GM23338 (cell line): ENCODE measurements around the gene KIAA1217. TPM values are rescaled to one million over a fixed set of nuclear protein-coding genes. Genes with fewer than 3 reads are reported as not detected.

Experiments
- ATAC-seq: fragments of 200-7000 bp; cut with Tn5 transposase; 3 replicates; pipeline ENCODE4 v1.9.1; 2020
- DNase-seq: peaks from one replicate; pipeline ENCODE4 v3.0.0-alpha.2; 2015; ENCODE audit warnings: low spot score
- H2AFZ ChIP-seq: fragments of 200-600 bp; sonication (generic); 2 replicates; pipeline ENCODE4 v1.8.0; 2016; ENCODE audit warnings: antibody characterized with exemption, mild to moderate bottlenecking, moderate library complexity
- H3F3A ChIP-seq: fragments of 200-600 bp; sonication (generic); replicated peaks from 2 replicates; pipeline ENCODE4 v1.8.0; 2017; ENCODE audit warnings: antibody characterized with exemption, mixed run types, low read depth
- H3K27ac ChIP-seq: fragments of 200-600 bp; sonication (generic); 2 replicates; pipeline ENCODE4 v1.6.1; 2016; ENCODE audit warnings: low read depth
- H3K27me3 ChIP-seq: fragments of 200-600 bp; sonication (generic); 2 replicates; pipeline ENCODE4 v1.8.0; 2016; ENCODE audit warnings: mild to moderate bottlenecking, mixed run types, moderate library complexity; ENCODE audit not compliant: insufficient read depth
- H3K36me3 ChIP-seq: fragments of 200-600 bp; sonication (generic); 2 replicates; pipeline ENCODE4 v1.8.0; 2016; ENCODE audit warnings: mild to moderate bottlenecking; ENCODE audit not compliant: insufficient read depth
- H3K4me1 ChIP-seq: fragments of 200-600 bp; sonication (generic); 2 replicates; pipeline ENCODE4 v1.8.0; 2016; ENCODE audit warnings: mild to moderate bottlenecking, moderate library complexity; ENCODE audit not compliant: insufficient read depth
- H3K4me2 ChIP-seq: fragments of 200-600 bp; sonication (generic); 2 replicates; pipeline ENCODE4 v1.7.1; 2017; ENCODE audit warnings: mixed run types
- H3K4me3 ChIP-seq: fragments of 200-600 bp; sonication (generic); 2 replicates; pipeline ENCODE4 v1.6.1; 2016; ENCODE audit warnings: mixed run types
- H3K79me2 ChIP-seq: fragments of 200-600 bp; sonication (generic); replicated peaks from 2 replicates; pipeline ENCODE4 v1.8.0; 2017; ENCODE audit warnings: mild to moderate bottlenecking; ENCODE audit not compliant: insufficient read depth
- H3K9me2 ChIP-seq: fragments of 200-600 bp; sonication (generic); 2 replicates; pipeline ENCODE4 v1.8.0; 2017; ENCODE audit not compliant: insufficient read depth
- H4K20me1 ChIP-seq: fragments of 200-600 bp; sonication (generic); replicated peaks from 2 replicates; pipeline ENCODE4 v1.8.0; 2017; ENCODE audit warnings: mild to moderate bottlenecking; ENCODE audit not compliant: insufficient read depth
- H3K27ac Mint-ChIP-seq: 2 replicates; pipeline ENCODE4 v1.8.0; 2020; ENCODE audit warnings: inconsistent platforms, mild to moderate bottlenecking, moderate library complexity, mixed read lengths
- H3K27me3 Mint-ChIP-seq: 3 replicates; pipeline ENCODE4 v1.8.0; 2022; ENCODE audit warnings: low read depth, mild to moderate bottlenecking, moderate library complexity, mixed read lengths, inconsistent platforms; ENCODE audit not compliant: insufficient read depth, poor library complexity
- H3K36me3 Mint-ChIP-seq: 3 replicates; pipeline ENCODE4 v1.8.0; 2021; ENCODE audit warnings: low read depth, mild to moderate bottlenecking, inconsistent platforms, moderate library complexity, mixed read lengths
- H3K4me1 Mint-ChIP-seq: 3 replicates; pipeline ENCODE4 v1.8.0; 2020; ENCODE audit warnings: mild to moderate bottlenecking, inconsistent platforms, mixed read lengths
- H3K4me3 Mint-ChIP-seq: 3 replicates; pipeline ENCODE4 v1.8.0; 2021; ENCODE audit warnings: moderate library complexity, mild to moderate bottlenecking, inconsistent platforms, mixed read lengths
- H3K9me3 Mint-ChIP-seq: 3 replicates; pipeline ENCODE4 v1.8.0; 2020; ENCODE audit warnings: moderate library complexity, mild to moderate bottlenecking, inconsistent platforms, mixed read lengths
- CREB1 ChIP-seq: fragments of 250-450 bp; sonication (Bioruptor Pico); IDR thresholded peaks from 2 replicates; pipeline ENCODE4 v1.5.0; 2020; ENCODE audit warnings: low read depth, mild to moderate bottlenecking, moderate library complexity
- CTCF ChIP-seq, 2 experiments: fragments of 200-600 bp in 1 of 2; sonication (generic) in 1 of 2; conservative IDR thresholded peaks; 2 replicates each; pipeline versions ENCODE4 v1.5.1 to v1.6.1; 2016 to 2017; ENCODE audit warnings: antibody characterized with exemption in 2 of 2, low read depth in 2 of 2, mild to moderate bottlenecking in 2 of 2, moderate library complexity in 1 of 2
- ETS1 ChIP-seq: IDR thresholded peaks from 2 replicates; pipeline ENCODE4 v1.6.1; 2016; ENCODE audit warnings: antibody characterized with exemption
- EZH2 ChIP-seq: fragments of 200-600 bp; sonication (generic); IDR thresholded peaks from one replicate; pipeline ENCODE4 v1.8.0; 2017; ENCODE audit warnings: antibody characterized with exemption, mild to moderate bottlenecking, low read depth; ENCODE audit not compliant: unreplicated experiment
- EZH2phosphoT487 ChIP-seq: fragments of 200-600 bp; sonication (generic); IDR thresholded peaks from one replicate; pipeline ENCODE4 v1.8.1; 2018; ENCODE audit warnings: antibody characterized with exemption; ENCODE audit not compliant: unreplicated experiment
- JUNB ChIP-seq: IDR thresholded peaks from one replicate; pipeline ENCODE4 v1.6.1; 2016; ENCODE audit warnings: antibody characterized with exemption; ENCODE audit not compliant: unreplicated experiment
- NANOG ChIP-seq: IDR thresholded peaks from 2 replicates; pipeline ENCODE4 v1.6.1; 2016; ENCODE audit warnings: antibody characterized with exemption, borderline replicate concordance
- POLR2AphosphoS5 ChIP-seq: IDR thresholded peaks from 2 replicates; pipeline ENCODE4 v1.6.1; 2016; ENCODE audit warnings: antibody characterized with exemption, low read depth
- REST ChIP-seq: IDR thresholded peaks from one replicate; pipeline ENCODE4 v1.6.1; 2018; ENCODE audit warnings: antibody characterized with exemption; ENCODE audit not compliant: unreplicated experiment
- STAT1 ChIP-seq: IDR thresholded peaks from one replicate; pipeline ENCODE4 v1.6.1; 2016; ENCODE audit warnings: antibody characterized with exemption; ENCODE audit not compliant: unreplicated experiment
- ZNF114 ChIP-seq: fragments of 250-450 bp; sonication (Bioruptor Pico); IDR thresholded peaks from 2 replicates; pipeline ENCODE4 v1.5.0; 2020; ENCODE audit warnings: mild to moderate bottlenecking, moderate library complexity
- ZNF331 ChIP-seq: fragments of 250-450 bp; sonication (Bioruptor Pico); IDR thresholded peaks from 2 replicates; pipeline ENCODE4 v1.5.0; 2020; ENCODE audit warnings: low read depth, mild to moderate bottlenecking, moderate library complexity
- ZNF462 ChIP-seq: fragments of 250-450 bp; sonication (Bioruptor Pico); IDR thresholded peaks from 2 replicates; pipeline ENCODE4 v1.5.0; 2020; ENCODE audit warnings: mild to moderate bottlenecking, moderate library complexity
- polyA plus RNA-seq: library from polyadenylated mRNA; unstranded; fragments of >200 nt; fragmentation: Nextera tagmentation; extraction: Ambion mirVana; gene quantifications from 2 replicates; pipeline ENCODE4 v1.2.1, GENCODE V29; 2016
- total RNA-seq: library from RNA; depleted of rRNA; stranded (reverse); fragments of >200 nt; shearing (Covaris generic); gene quantifications from 2 replicates; pipeline ENCODE4 v1.2.3, GENCODE V29; 2014

KIAA1217 gene
- total and polyA plus RNA-seq, 2 experiments from 2014 or later = 6.4 to 9.1 TPM

GRCh38 chr10:24239289-24240040 lies 30.5 kb downstream of the KIAA1217 start:
- H3K4me1 Mint-ChIP-seq = peaks cover 41% of the 10 kb centered on the region
- no peaks in the 10 kb centered on the region for H3K27me3 ChIP-seq
- H3K9me2 ChIP-seq = no peaks in the 10 kb centered on the region
- no peaks in the 10 kb centered on the region for H3K36me3 Mint-ChIP-seq
- no peaks in the 10 kb centered on the region for H3K36me3 ChIP-seq
- H3K4me3 Mint-ChIP-seq = peak overlapping the region; percentile 59; the same call in 2 of the 3 replicates
- peaks cover 4% of the 10 kb centered on the region for H3K27me3 Mint-ChIP-seq
- ATAC-seq = no peak
- no peak overlapping the region for H3K4me3 ChIP-seq
- peak overlapping the region; percentile 71 for H3K4me2 ChIP-seq
- peak overlapping the region; percentile 58 for H3K27ac Mint-ChIP-seq
- TF ChIP-seq EZH2phosphoT487 = no peak
- no peak for TF ChIP-seq ETS1
- no peak for TF ChIP-seq CREB1 (CRISPR knock-in tag)
- no peak for TF ChIP-seq EZH2
- no peak for TF ChIP-seq CTCF (conservative IDR thresholded peaks at IDR 0.05; ENCODE audit: low read depth in 2 of 2)
- no peak for TF ChIP-seq NANOG
- no peak for TF ChIP-seq REST
- TF ChIP-seq POLR2AphosphoS5 = no peak
- TF ChIP-seq ZNF331 = no peak
- no peak for TF ChIP-seq JUNB
- TF ChIP-seq ZNF462 (CRISPR knock-in tag) = no peak
- TF ChIP-seq ZNF114 (CRISPR knock-in tag) = no peak
- TF ChIP-seq STAT1 = no peak
- peaks cover 28% of the 10 kb centered on the region for H3K4me1 ChIP-seq
- no peak for DNase-seq
- H2AFZ ChIP-seq = no peak overlapping the region
- H3K9me3 Mint-ChIP-seq = no peaks in the 10 kb centered on the region
- 0 out of 2 replicates have a peak overlapping the region, but pooled peaks have one; percentile 2 for H3K27ac ChIP-seq
- H4K20me1 ChIP-seq = no peaks in the 10 kb centered on the region
- peaks cover 7% of the 10 kb centered on the region for H3K79me2 ChIP-seq
- no peaks in the 10 kb centered on the region for H3F3A ChIP-seq
